ENCODE data around the gene COQ6. TPM values are rescaled to one million over a fixed set of nuclear protein-coding genes. Genes with fewer than 3 reads are reported as not detected.

Gene COQ6
- 16.4 and 16.5 TPM in 2 replicates for total RNA-seq

DNA sequence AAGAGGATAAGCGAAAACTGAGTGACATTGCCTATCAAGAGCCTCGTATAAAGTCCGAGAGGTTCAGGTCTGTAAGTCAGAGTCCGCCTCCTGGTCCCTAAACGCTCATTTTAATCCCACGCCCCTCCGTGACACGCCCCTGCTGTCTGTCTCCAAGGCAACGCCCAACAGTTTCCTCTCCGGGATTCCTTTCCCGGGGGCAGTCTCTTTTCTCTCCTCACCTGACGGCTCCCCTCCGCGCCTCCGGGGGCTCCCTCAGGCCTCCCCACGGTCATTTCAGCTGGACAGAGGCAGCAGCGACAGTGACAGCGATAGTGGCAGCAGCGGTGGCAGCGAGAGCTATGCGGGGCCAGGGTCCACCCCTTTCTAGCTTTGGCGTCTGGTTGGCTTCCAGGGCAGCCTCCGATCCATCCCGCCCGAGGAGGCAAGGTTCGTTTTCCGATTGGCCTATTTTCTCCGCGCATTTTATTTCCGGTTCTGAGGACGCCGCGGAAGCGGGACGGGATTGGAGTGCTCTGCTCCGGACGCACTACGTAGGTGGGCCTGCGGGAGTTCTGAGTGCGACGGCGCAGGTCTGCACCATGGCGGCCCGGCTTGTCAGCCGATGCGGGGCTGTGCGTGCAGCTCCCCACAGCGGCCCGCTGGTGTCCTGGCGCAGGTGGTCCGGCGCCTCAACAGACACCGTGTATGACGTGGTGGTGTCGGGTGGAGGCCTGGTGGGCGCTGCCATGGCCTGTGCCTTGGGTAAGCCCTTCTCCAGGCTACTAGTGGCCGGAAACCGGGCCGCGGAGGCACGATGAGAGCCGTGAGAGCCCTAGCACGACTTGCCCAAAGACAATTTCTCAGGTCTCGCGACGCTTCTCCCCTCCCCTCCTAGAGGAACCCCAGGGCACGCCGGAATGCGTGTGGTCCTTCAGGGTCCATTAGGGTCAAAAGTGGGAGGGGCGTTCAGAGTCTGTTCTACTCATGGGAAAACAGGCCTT, at the start of gene COQ6, which contains the start of gene FAM161B:
COQ6 (plus strand) TSS at position 551 of the 983 bp plus-strand sequence; CDS start at position 582, 31 bp downstream.
FAM161B (minus strand) TSS at position 343 of the 983 bp plus-strand sequence; CDS start at position 275, 68 bp downstream.

Other genes with a start within 250 kb of the COQ6 start
- 15.1 and 18.9 TPM in 2 replicates for gene PNMA1, start 235.9 kb upstream of the COQ6 start, total RNA-seq
- 1.6 and 2.0 TPM in 2 replicates for gene PTGR2, start 98.5 kb upstream of the COQ6 start, total RNA-seq
- gene ZNF410, start 63.4 kb upstream of the COQ6 start, total RNA-seq = 50.7 and 55.6 TPM in 2 replicates
- gene FAM161B, start 208 bp upstream of the COQ6 start, total RNA-seq = 2.3 and 2.7 TPM in 2 replicates
- gene ENTPD5, start 69.0 kb downstream of the COQ6 start, total RNA-seq = 8.0 and 8.8 TPM in 2 replicates
- 0.98 and 1.3 TPM in 2 replicates for gene BBOF1, start 69.0 kb downstream of the COQ6 start, total RNA-seq
- 25.8 and 28.8 TPM in 2 replicates for gene ALDH6A1, start 134.2 kb downstream of the COQ6 start, total RNA-seq
- 7.8 and 8.3 TPM in 2 replicates for gene LIN52, start 134.7 kb downstream of the COQ6 start, total RNA-seq

All from dermis lymphatic vessel endothelial cell (primary cell).